ENCODE data around the gene BIK. TPM values are rescaled to one million over a fixed set of nuclear protein-coding genes. Genes with fewer than 3 reads are reported as not detected.

BIK gene
- total and polyA plus RNA-seq, 4 donors, result 2.7 to 7.6 (median 4.6) TPM

DNA sequence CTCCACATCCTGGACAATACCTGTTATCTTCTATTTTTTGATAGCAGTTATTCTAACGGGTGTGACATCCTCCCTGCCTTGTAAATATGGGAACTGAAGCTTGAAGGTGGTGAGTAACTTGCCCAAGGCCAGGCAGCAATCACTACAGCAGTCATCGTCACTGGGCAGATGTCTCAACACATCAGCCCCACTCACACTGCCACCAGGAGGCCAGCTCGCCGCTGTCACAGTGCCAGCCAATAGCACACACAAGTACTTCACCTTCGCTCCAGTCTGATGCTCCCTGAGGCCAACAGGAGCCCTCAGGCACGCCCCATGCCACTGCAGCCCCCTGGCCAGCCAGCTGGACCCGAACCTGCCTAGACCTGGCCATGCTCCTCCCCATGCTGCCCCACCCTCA lies 16.5 kb upstream of the BIK start:
- H3K9ac ChIP-seq (ENCODE audit: insufficient read depth in 1 of 2, low read length in 2 of 2), result no peak overlapping the region
- H3K9me3 ChIP-seq (ENCODE audit: control insufficient read depth in 4 of 4, insufficient read depth in 3 of 4, low read length in 3 of 4), result peaks cover 0 to 5% (median 2%) of the 10 kb centered on the region in 4 donors
- TF ChIP-seq CTCF (IDR thresholded peaks at IDR 0.05; ENCODE audit: control extremely low read depth, extremely low read depth), result no peak
- WGBS, 2 donors, result 61 to 63% methylated on average over 7 of the region's 7 CpGs
- no peak for ATAC-seq (ENCODE audit: insufficient read depth, low FRiP score)
- H3K36me3 ChIP-seq (ENCODE audit: control insufficient read depth in 4 of 4, insufficient read depth in 4 of 4, low read length in 4 of 4), result no peaks in the 10 kb centered on the region
- DNase-seq, result no peak
- H3K4me1 ChIP-seq (ENCODE audit: control insufficient read depth in 5 of 5, insufficient read depth in 5 of 5, low read length in 5 of 5), result no peaks in the 10 kb centered on the region
- H3K27me3 ChIP-seq (ENCODE audit: control insufficient read depth in 3 of 3, insufficient read depth in 3 of 3, low read length in 2 of 3), result peaks cover 0 to 2% (median 0%) of the 10 kb centered on the region in 3 donors
- no peak overlapping the region for H3K27ac ChIP-seq (ENCODE audit: low read depth in 1 of 2, low read length in 1 of 2)
- H3K4me3 ChIP-seq, result no peak overlapping the region

- no peak for DNase-seq
- Histone ChIP-seq H3K27ac (ENCODE audit: low read depth in 1 of 2, low read length in 1 of 2) (no peak overlapping the region), H3K9me3 (ENCODE audit: control insufficient read depth in 4 of 4, insufficient read depth in 3 of 4, low read length in 3 of 4) (peaks cover 0 to 5% (median 2%) of the 10 kb centered on the region in 4 donors), H3K4me1 (ENCODE audit: control insufficient read depth in 5 of 5, insufficient read depth in 5 of 5, low read length in 5 of 5) (no peaks in the 10 kb centered on the region), H3K36me3 (ENCODE audit: control insufficient read depth in 4 of 4, insufficient read depth in 4 of 4, low read length in 4 of 4) (no peaks in the 10 kb centered on the region), H3K9ac (ENCODE audit: insufficient read depth in 1 of 2, low read length in 2 of 2) (no peak overlapping the region), H3K27me3 (ENCODE audit: control insufficient read depth in 3 of 3, insufficient read depth in 3 of 3, low read length in 2 of 3) (peaks cover 0 to 2% (median 0%) of the 10 kb centered on the region in 3 donors), H3K4me3 (no peak overlapping the region)
- no peak for ATAC-seq (ENCODE audit: insufficient read depth, low FRiP score)
- WGBS, 2 donors, result 74 to 83% methylated on average over 4 of the region's 4 CpGs
- no peak for TF ChIP-seq CTCF (IDR thresholded peaks at IDR 0.05; ENCODE audit: control extremely low read depth, extremely low read depth)
These were observed 16.0 kb upstream of the BIK start for GRCh38 chr22:43094551-43094950.

- DNase-seq (no peak), ATAC-seq (ENCODE audit: insufficient read depth, low FRiP score) (no peak)
- H3K9ac ChIP-seq (ENCODE audit: insufficient read depth in 1 of 2, low read length in 2 of 2), result no peak overlapping the region
- peaks cover 0 to 4% (median 0%) of the 10 kb centered on the region in 5 donors for H3K4me1 ChIP-seq (ENCODE audit: control insufficient read depth in 5 of 5, insufficient read depth in 5 of 5, low read length in 5 of 5)
- WGBS, 2 donors, result 83 to 94% methylated on average over 8 of the region's 8 CpGs
- no peak overlapping the region for H3K4me3 ChIP-seq
- H3K27ac ChIP-seq (ENCODE audit: low read depth in 1 of 2, low read length in 1 of 2), result no peak overlapping the region
- H3K36me3 ChIP-seq (ENCODE audit: control insufficient read depth in 4 of 4, insufficient read depth in 4 of 4, low read length in 4 of 4), result no peaks in the 10 kb centered on the region
- no peak for TF ChIP-seq CTCF (IDR thresholded peaks at IDR 0.05; ENCODE audit: control extremely low read depth, extremely low read depth)
- H3K9me3 ChIP-seq (ENCODE audit: control insufficient read depth in 4 of 4, insufficient read depth in 3 of 4, low read length in 3 of 4), result peaks cover 0 to 5% (median 2%) of the 10 kb centered on the region in 4 donors
- peaks cover 0 to 2% (median 0%) of the 10 kb centered on the region in 3 donors for H3K27me3 ChIP-seq (ENCODE audit: control insufficient read depth in 3 of 3, insufficient read depth in 3 of 3, low read length in 2 of 3)
These were observed 14.1 kb upstream of the BIK start for GRCh38 chr22:43096420-43096819.

DNA sequence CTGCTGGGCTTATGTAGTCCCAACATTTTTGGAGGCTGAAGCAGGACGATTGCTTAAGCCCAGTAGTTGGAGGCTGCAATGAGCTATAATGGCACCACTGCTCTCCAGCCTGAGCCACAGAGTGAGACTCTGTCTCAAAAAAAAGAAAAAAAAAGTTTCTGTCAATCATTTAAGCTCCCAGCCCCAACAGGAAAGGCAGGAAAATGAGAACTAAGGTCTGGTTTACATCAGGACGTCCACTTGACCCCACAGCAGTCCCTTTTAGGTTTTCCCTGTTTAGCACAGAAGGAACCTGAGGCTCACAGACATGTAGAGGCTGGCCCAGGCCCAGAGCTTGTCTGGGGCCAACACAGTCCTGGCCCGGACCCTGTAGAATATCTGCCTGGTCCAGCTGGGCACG lies 12.2 kb upstream of the BIK start:
- peaks cover 0 to 5% (median 2%) of the 10 kb centered on the region in 4 donors for H3K9me3 ChIP-seq (ENCODE audit: control insufficient read depth in 4 of 4, insufficient read depth in 3 of 4, low read length in 3 of 4)
- TF ChIP-seq CTCF (IDR thresholded peaks at IDR 0.05; ENCODE audit: control extremely low read depth, extremely low read depth), result no peak
- no peaks in the 10 kb centered on the region for H3K36me3 ChIP-seq (ENCODE audit: control insufficient read depth in 4 of 4, insufficient read depth in 4 of 4, low read length in 4 of 4)
- DNase-seq (no peak), ATAC-seq (ENCODE audit: insufficient read depth, low FRiP score) (no peak)
- H3K27me3 ChIP-seq (ENCODE audit: control insufficient read depth in 3 of 3, insufficient read depth in 3 of 3, low read length in 2 of 3), result peaks cover 0 to 2% (median 0%) of the 10 kb centered on the region in 3 donors
- H3K9ac ChIP-seq (ENCODE audit: insufficient read depth in 1 of 2, low read length in 2 of 2), result no peak overlapping the region
- H3K4me3 ChIP-seq, result no peak overlapping the region
- no peak overlapping the region for H3K27ac ChIP-seq (ENCODE audit: low read depth in 1 of 2, low read length in 1 of 2)
- peaks cover 0 to 4% (median 0%) of the 10 kb centered on the region in 5 donors for H3K4me1 ChIP-seq (ENCODE audit: control insufficient read depth in 5 of 5, insufficient read depth in 5 of 5, low read length in 5 of 5)
- WGBS, 2 donors, result 51 to 52% methylated on average over 4 of the region's 4 CpGs
